Neural cell (in vitro differentiated cells): ENCODE data around the gene HS6ST3. TPM values are rescaled to one million over a fixed set of nuclear protein-coding genes. Genes with fewer than 3 reads are reported as not detected.

Source experiments
- H2AFZ ChIP-seq: fragments of 200-600, 300-800 bp; sonication (generic), shearing (Covaris generic); 2 replicates; pipeline ENCODE4 v1.6.0; 2014; ENCODE audit warnings: low read depth, mild to moderate bottlenecking, antibody characterized with exemption, low read length, moderate library complexity
- H3F3A ChIP-seq: fragments of 200-600 bp; shearing (Covaris generic); 2 replicates; pipeline ENCODE4 v1.6.1; 2016; ENCODE audit warnings: mild to moderate bottlenecking, moderate library complexity, mixed read lengths, antibody characterized with exemption, low read length; ENCODE audit not compliant: insufficient read depth, poor library complexity, severe bottlenecking
- H3K27ac ChIP-seq: fragments of 200-600, 300-800 bp; sonication (generic), shearing (Covaris generic); 2 replicates; pipeline ENCODE4 v1.5.1; 2014; ENCODE audit warnings: mild to moderate bottlenecking, low read length, moderate library complexity
- H3K27me3 ChIP-seq: fragments of 300-800, 200-600 bp; sonication (generic), shearing (Covaris generic); 2 replicates; pipeline ENCODE4 v1.6.0; 2014; ENCODE audit warnings: mild to moderate bottlenecking, low read depth, low read length, moderate library complexity; ENCODE audit not compliant: insufficient read depth
- H3K36me3 ChIP-seq: fragments of 300-800, 200-600 bp; sonication (generic), shearing (Covaris generic); 2 replicates; pipeline ENCODE4 v1.5.1; 2014; ENCODE audit warnings: mild to moderate bottlenecking, antibody characterized with exemption, low read length, moderate library complexity; ENCODE audit not compliant: insufficient read depth
- H3K4me2 ChIP-seq: fragments of 300-800, 200-600 bp; sonication (generic), shearing (Covaris generic); 2 replicates; pipeline ENCODE4 v1.6.0; 2014; ENCODE audit warnings: mild to moderate bottlenecking, low read length
- H3K4me3 ChIP-seq: fragments of 300-800, 200-600 bp; sonication (generic), shearing (Covaris generic); 2 replicates; pipeline ENCODE4 v1.5.1; 2014; ENCODE audit warnings: mild to moderate bottlenecking, low read length, moderate library complexity
- H3K79me2 ChIP-seq: fragments of 200-600 bp; shearing (Covaris generic); replicated peaks from 2 replicates; pipeline ENCODE4 v1.6.0; 2014; ENCODE audit warnings: mild to moderate bottlenecking, low read length, moderate library complexity; ENCODE audit not compliant: insufficient read depth
- H3K9ac ChIP-seq: fragments of 300-800, 200-600 bp; sonication (generic), shearing (Covaris generic); 2 replicates; pipeline ENCODE4 v1.6.1; 2016; ENCODE audit warnings: mild to moderate bottlenecking, low read length, mixed read lengths
- H3K9me2 ChIP-seq: fragments of 200-600 bp; shearing (Covaris generic); 2 replicates; pipeline ENCODE4 v1.6.1; 2016; ENCODE audit warnings: mild to moderate bottlenecking, low read length, mixed read lengths; ENCODE audit not compliant: insufficient read depth
- H3K9me3 ChIP-seq: fragments of 200-600, 300-800 bp; sonication (generic), shearing (Covaris generic); 2 replicates; pipeline ENCODE4 v1.6.1; 2016; ENCODE audit warnings: mild to moderate bottlenecking, mixed run types, low read length, moderate library complexity, mixed read lengths
- H4K20me1 ChIP-seq: fragments of 200-600 bp; shearing (Covaris generic); 2 replicates; pipeline ENCODE4 v1.6.1; 2016; ENCODE audit warnings: mild to moderate bottlenecking, mixed run types; ENCODE audit not compliant: insufficient read depth
- EP300 ChIP-seq: fragments of 450-650 bp; conservative IDR thresholded peaks from 2 replicates; pipeline ENCODE4 v1.6.1; 2014; ENCODE audit warnings: antibody characterized with exemption, mild to moderate bottlenecking, moderate library complexity; ENCODE audit not compliant: poor library complexity, severe bottlenecking
- EZH2 ChIP-seq: fragments of 200-600, 300-800 bp; shearing (Covaris generic), sonication (generic); IDR thresholded peaks from 2 replicates; pipeline ENCODE4 v1.6.1; 2014; ENCODE audit warnings: antibody characterized with exemption, low read length, borderline replicate concordance, mild to moderate bottlenecking; ENCODE audit not compliant: insufficient read depth, poor library complexity, severe bottlenecking
- MXI1 ChIP-seq: fragments of 450-650 bp; conservative IDR thresholded peaks from 2 replicates; pipeline ENCODE4 v1.6.1; 2014; ENCODE audit warnings: antibody characterized with exemption, mild to moderate bottlenecking; ENCODE audit not compliant: poor library complexity, severe bottlenecking
- POLR2AphosphoS5 ChIP-seq: IDR thresholded peaks from 2 replicates; pipeline ENCODE4 v1.6.1; 2012
- RAD21 ChIP-seq: fragments of 450-650 bp; conservative IDR thresholded peaks from 2 replicates; pipeline ENCODE4 v1.6.1; 2014; ENCODE audit warnings: antibody characterized with exemption, mild to moderate bottlenecking, moderate library complexity
- SMC3 ChIP-seq: fragments of 450-650 bp; conservative IDR thresholded peaks from 2 replicates; pipeline ENCODE4 v1.6.1; 2014; ENCODE audit warnings: antibody characterized with exemption, mild to moderate bottlenecking, moderate library complexity; ENCODE audit not compliant: poor library complexity
- TAF1 ChIP-seq: IDR thresholded peaks from 2 replicates; pipeline ENCODE4 v1.6.1; 2012; ENCODE audit warnings: low read depth
- polyA plus RNA-seq: library from polyadenylated mRNA; depleted of rRNA; stranded (reverse); fragments of >200 nt; gene quantifications from 2 replicates; pipeline ENCODE4 v1.2.3, GENCODE V29; 2014
- TF ChIP-seq, protein P1 (sequence below): IDR thresholded peaks from 2 replicates; pipeline ENCODE4 v1.6.1; 2012; ENCODE audit warnings: borderline replicate concordance
- TF ChIP-seq, protein P2 (sequence below): fragments of 450-650 bp; IDR thresholded peaks from 2 replicates; pipeline ENCODE4 v1.5.1; 2014; ENCODE audit warnings: antibody characterized with exemption, mild to moderate bottlenecking, moderate library complexity; ENCODE audit not compliant: poor library complexity, severe bottlenecking

The HS6ST3 gene
- polyA plus RNA-seq, 1 donor from 2014 or later: 10.9 TPM

DNA sequence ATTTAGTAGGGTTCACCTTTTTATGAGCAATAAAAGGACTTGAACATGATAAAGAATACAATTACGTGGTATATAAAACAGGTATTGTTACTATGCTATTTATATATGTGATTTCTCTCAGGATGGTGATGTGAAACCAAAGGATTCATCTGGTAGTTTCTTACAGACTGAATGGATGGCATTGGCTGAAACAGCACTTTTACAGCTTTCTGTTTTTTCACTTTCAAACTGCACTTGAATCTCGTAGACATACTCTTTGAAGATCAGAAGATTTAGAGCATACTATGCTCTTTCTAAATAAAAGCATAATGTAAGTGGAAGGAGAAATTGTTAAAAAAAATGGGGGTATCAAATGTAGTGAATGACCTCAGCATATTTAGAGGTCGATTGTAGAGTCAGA, 354.8 kb downstream of the HS6ST3 start:
- no peak for TF ChIP-seq POLR2AphosphoS5
- no peaks in the 10 kb centered on the region for H4K20me1 ChIP-seq

DNA sequence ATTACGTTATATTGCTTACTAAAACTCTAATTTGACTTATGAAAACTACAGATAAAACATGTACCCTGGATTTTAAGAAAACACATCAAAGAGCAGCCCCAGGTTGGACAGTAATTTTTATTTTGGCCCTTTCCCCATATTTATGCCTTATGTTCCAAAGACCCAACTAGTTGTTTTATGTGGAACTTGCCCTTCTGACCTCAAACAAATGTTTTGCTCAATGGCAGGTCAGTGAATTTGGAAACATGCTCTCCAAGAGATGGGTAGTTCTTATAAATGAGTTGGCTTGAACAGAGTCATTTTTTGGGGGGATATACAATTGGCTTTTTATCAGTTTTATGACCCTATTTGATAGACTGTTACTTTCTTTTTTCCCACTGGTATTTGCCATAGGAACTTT, 360.0 kb downstream of the HS6ST3 start:
- Histone ChIP-seq H3K27me3 (no peaks in the 10 kb centered on the region), H3K79me2 (no peaks in the 10 kb centered on the region), H2AFZ (no peak overlapping the region), H3K4me2 (no peak overlapping the region), H3K9me3 (no peaks in the 10 kb centered on the region), H4K20me1 (no peaks in the 10 kb centered on the region), H3F3A (no peaks in the 10 kb centered on the region), H3K36me3 (no peaks in the 10 kb centered on the region), H3K9ac (no peak overlapping the region), H3K9me2 (no peaks in the 10 kb centered on the region), H3K27ac (no peak overlapping the region), H3K4me3 (no peak overlapping the region)
- TF ChIP-seq EZH2: no peak
- no peak for TF ChIP-seq POLR2AphosphoS5
- no peak for TF ChIP-seq RAD21
- TF ChIP-seq, protein P1, sequence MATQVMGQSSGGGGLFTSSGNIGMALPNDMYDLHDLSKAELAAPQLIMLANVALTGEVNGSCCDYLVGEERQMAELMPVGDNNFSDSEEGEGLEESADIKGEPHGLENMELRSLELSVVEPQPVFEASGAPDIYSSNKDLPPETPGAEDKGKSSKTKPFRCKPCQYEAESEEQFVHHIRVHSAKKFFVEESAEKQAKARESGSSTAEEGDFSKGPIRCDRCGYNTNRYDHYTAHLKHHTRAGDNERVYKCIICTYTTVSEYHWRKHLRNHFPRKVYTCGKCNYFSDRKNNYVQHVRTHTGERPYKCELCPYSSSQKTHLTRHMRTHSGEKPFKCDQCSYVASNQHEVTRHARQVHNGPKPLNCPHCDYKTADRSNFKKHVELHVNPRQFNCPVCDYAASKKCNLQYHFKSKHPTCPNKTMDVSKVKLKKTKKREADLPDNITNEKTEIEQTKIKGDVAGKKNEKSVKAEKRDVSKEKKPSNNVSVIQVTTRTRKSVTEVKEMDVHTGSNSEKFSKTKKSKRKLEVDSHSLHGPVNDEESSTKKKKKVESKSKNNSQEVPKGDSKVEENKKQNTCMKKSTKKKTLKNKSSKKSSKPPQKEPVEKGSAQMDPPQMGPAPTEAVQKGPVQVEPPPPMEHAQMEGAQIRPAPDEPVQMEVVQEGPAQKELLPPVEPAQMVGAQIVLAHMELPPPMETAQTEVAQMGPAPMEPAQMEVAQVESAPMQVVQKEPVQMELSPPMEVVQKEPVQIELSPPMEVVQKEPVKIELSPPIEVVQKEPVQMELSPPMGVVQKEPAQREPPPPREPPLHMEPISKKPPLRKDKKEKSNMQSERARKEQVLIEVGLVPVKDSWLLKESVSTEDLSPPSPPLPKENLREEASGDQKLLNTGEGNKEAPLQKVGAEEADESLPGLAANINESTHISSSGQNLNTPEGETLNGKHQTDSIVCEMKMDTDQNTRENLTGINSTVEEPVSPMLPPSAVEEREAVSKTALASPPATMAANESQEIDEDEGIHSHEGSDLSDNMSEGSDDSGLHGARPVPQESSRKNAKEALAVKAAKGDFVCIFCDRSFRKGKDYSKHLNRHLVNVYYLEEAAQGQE: no peak
- no peak for TF ChIP-seq SMC3
- TF ChIP-seq, protein P2, sequence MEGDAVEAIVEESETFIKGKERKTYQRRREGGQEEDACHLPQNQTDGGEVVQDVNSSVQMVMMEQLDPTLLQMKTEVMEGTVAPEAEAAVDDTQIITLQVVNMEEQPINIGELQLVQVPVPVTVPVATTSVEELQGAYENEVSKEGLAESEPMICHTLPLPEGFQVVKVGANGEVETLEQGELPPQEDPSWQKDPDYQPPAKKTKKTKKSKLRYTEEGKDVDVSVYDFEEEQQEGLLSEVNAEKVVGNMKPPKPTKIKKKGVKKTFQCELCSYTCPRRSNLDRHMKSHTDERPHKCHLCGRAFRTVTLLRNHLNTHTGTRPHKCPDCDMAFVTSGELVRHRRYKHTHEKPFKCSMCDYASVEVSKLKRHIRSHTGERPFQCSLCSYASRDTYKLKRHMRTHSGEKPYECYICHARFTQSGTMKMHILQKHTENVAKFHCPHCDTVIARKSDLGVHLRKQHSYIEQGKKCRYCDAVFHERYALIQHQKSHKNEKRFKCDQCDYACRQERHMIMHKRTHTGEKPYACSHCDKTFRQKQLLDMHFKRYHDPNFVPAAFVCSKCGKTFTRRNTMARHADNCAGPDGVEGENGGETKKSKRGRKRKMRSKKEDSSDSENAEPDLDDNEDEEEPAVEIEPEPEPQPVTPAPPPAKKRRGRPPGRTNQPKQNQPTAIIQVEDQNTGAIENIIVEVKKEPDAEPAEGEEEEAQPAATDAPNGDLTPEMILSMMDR: no peak
- TF ChIP-seq TAF1: no peak
- no peak for TF ChIP-seq EP300
- TF ChIP-seq MXI1: no peak

More for the DNA sequence above, 354.8 kb downstream of the HS6ST3 start:
- H3K9me2 ChIP-seq: no peaks in the 10 kb centered on the region
- H3K9ac ChIP-seq: no peak overlapping the region
- no peaks in the 10 kb centered on the region for H3K79me2 ChIP-seq
- no peaks in the 10 kb centered on the region for H3K27me3 ChIP-seq
- no peaks in the 10 kb centered on the region for H3F3A ChIP-seq
- no peaks in the 10 kb centered on the region for H3K9me3 ChIP-seq
- H3K4me2 ChIP-seq: no peak overlapping the region
- H2AFZ ChIP-seq: no peak overlapping the region
- no peaks in the 10 kb centered on the region for H3K36me3 ChIP-seq
- no peak overlapping the region for H3K27ac ChIP-seq
- H3K4me3 ChIP-seq: no peak overlapping the region
